HepG2 (cell line): ENCODE data around the gene ITIH3. TPM values are rescaled to one million over a fixed set of nuclear protein-coding genes. Genes with fewer than 3 reads are reported as not detected.
A peak's percentile ranks its signal among the peaks of the same experiment; 100 is the strongest.

Source experiments
- ATAC-seq: fragments of 200-7000 bp; cut with Tn5 transposase; 3 replicates; pipeline ENCODE4 v1.9.1; 2020; ENCODE audit warnings: mild to moderate bottlenecking, moderate library complexity
- BruUV-seq: library from RNA; stranded (reverse); fragments of 400-500 nt; replicated peaks from 2 replicates; lab custom pipeline; 2021; lab: Mats Ljungman, UMichigan
- CTCF ChIA-PET: fragments of 300-600 bp; formaldehyde crosslinking; extraction: SDS; loops from one replicate; lab custom pipeline; 2021; ENCODE audit warnings: low total read pairs, inconsistent platforms, low intra/inter-chr PET ratio; lab: Yijun Ruan, JAX
- POLR2A ChIA-PET: fragments of 350-600 bp; sonication (Branson Sonifier 250); formaldehyde crosslinking; loops from one replicate; lab custom pipeline; 2020; ENCODE audit warnings: antibody characterized with exemption, inconsistent platforms; lab: Yijun Ruan, JAX
- DNase-seq: peaks from one replicate; pipeline ENCODE4 v3.0.0-alpha.2; 2015; ENCODE audit warnings: low spot score
- FAIRE-seq: peaks from 3 replicates; lab custom pipeline; 2011; peaks lifted over from hg19 to GRCh38; lab: Jason Lieb, UNC
- H2AFZ ChIP-seq: one replicate; pipeline ENCODE4 v1.6.1; 2011; ENCODE audit warnings: low read length, inconsistent platforms
- H3K27ac ChIP-seq: fragments of 300-600 bp; 3 replicates; pipeline ENCODE4 v1.8.0; 2011; ENCODE audit warnings: mixed run types, mild to moderate bottlenecking, mixed read lengths, low read length, inconsistent platforms; ENCODE audit not compliant: insufficient read depth; ENCODE audit errors: extremely low read length
- H3K27me3 ChIP-seq, 2 experiments: fragments of 200-600 bp in 1 of 2; 2 replicates in 1 of 2; 3 replicates in 1 of 2; pipeline versions ENCODE4 v1.6.0 to v1.8.0; 2011; ENCODE audit warnings: low read length in 2 of 2, mild to moderate bottlenecking in 2 of 2, moderate library complexity in 2 of 2, inconsistent platforms in 1 of 2; ENCODE audit not compliant: insufficient read depth in 2 of 2, control insufficient read depth in 1 of 2
- H3K36me3 ChIP-seq, 2 experiments: fragments of 200-600 bp in 1 of 2; replicated peaks in 1 of 2; 2 replicates in 1 of 2; 3 replicates in 1 of 2; pipeline versions ENCODE4 v1.5.1 to v1.8.0; 2011; ENCODE audit warnings: low read length in 2 of 2, inconsistent platforms in 1 of 2; ENCODE audit not compliant: insufficient read depth in 2 of 2, control insufficient read depth in 1 of 2
- H3K4me1 ChIP-seq: 2 replicates; pipeline ENCODE4 v1.5.1; 2012; ENCODE audit warnings: low read length, inconsistent platforms; ENCODE audit not compliant: insufficient read depth
- H3K4me2 ChIP-seq: 2 replicates; pipeline ENCODE4 v1.6.0; 2011; ENCODE audit warnings: low read depth, low read length, inconsistent platforms
- H3K4me3 ChIP-seq, 3 experiments: fragments of 200-600 bp in 1 of 3; sonication (generic), shearing (Covaris generic) in 1 of 3; replicated peaks in 1 of 3; 2 replicates each; pipeline ENCODE4 v1.5.1; 2011 to 2016; ENCODE audit warnings: low read length in 3 of 3, inconsistent platforms in 2 of 3, low read depth in 2 of 3, mild to moderate bottlenecking in 2 of 3, control low read depth in 1 of 3, mixed read lengths in 1 of 3; ENCODE audit not compliant: insufficient read depth in 1 of 3
- H3K79me2 ChIP-seq: one replicate; pipeline ENCODE4 v1.6.1; 2011; ENCODE audit warnings: low read length, inconsistent platforms; ENCODE audit not compliant: insufficient read depth
- H3K9ac ChIP-seq: 2 replicates; pipeline ENCODE4 v1.6.0; 2011; ENCODE audit warnings: mild to moderate bottlenecking, low read depth, low read length, inconsistent platforms; ENCODE audit not compliant: insufficient read depth
- H3K9me3 ChIP-seq: 2 replicates; pipeline ENCODE4 v1.5.1; 2012; ENCODE audit warnings: mild to moderate bottlenecking, low read length
- H4K20me1 ChIP-seq: 2 replicates; pipeline ENCODE4 v1.6.0; 2011; ENCODE audit warnings: inconsistent platforms, mild to moderate bottlenecking, low read length, moderate library complexity; ENCODE audit not compliant: insufficient read depth
- BHLHE40 ChIP-seq: IDR thresholded peaks from 2 replicates; pipeline ENCODE4 v1.6.1; 2011; ENCODE audit warnings: low read length, improper control_type of control experiment
- CTCF ChIP-seq: sonication (generic); formaldehyde crosslinking; IDR thresholded peaks from 2 replicates; pipeline ENCODE4 v1.5.0; 2020; ENCODE audit warnings: mild to moderate bottlenecking, missing genetic modification reagents, moderate library complexity
- RAD21 ChIP-seq: fragments of 450-650 bp; formaldehyde crosslinking; IDR thresholded peaks from 2 replicates; pipeline ENCODE4 v1.5.0; 2020; ENCODE audit warnings: mild to moderate bottlenecking
- RAD51 ChIP-seq: fragments of 450-650 bp; IDR thresholded peaks from 2 replicates; pipeline ENCODE4 v1.6.1; 2016; ENCODE audit warnings: borderline replicate concordance
- RARA ChIP-seq: IDR thresholded peaks from 2 replicates; pipeline ENCODE4 v1.6.1; 2016; ENCODE audit warnings: missing genetic modification reagents, missing compliant biosample characterization
- RXRB ChIP-seq: IDR thresholded peaks from 2 replicates; pipeline ENCODE4 v1.6.1; 2016; ENCODE audit warnings: borderline replicate concordance, missing genetic modification reagents, missing compliant biosample characterization
- SAP130 ChIP-seq: IDR thresholded peaks from 2 replicates; pipeline ENCODE4 v1.6.1; 2016; ENCODE audit warnings: low read depth
- SMC3 ChIP-seq: IDR thresholded peaks from 2 replicates; pipeline ENCODE4 v1.6.1; 2011; ENCODE audit warnings: low read length, improper control_type of control experiment
- SOX6 ChIP-seq, 2 experiments: fragments of 450-650 bp in 1 of 2; sonication (generic) in 1 of 2; formaldehyde crosslinking in 1 of 2; IDR thresholded peaks; 2 replicates each; pipeline versions ENCODE4 v1.4.0 to v1.6.1; 2017 to 2020; ENCODE audit warnings: antibody characterized with exemption in 1 of 2, mild to moderate bottlenecking in 1 of 2, missing genetic modification reagents in 1 of 2
- STAG1 ChIP-seq: sonication (generic); formaldehyde crosslinking; IDR thresholded peaks from 2 replicates; pipeline ENCODE4 v1.4.0; 2020; ENCODE audit warnings: missing genetic modification reagents
- TEAD2 ChIP-seq: sonication (generic); formaldehyde crosslinking; IDR thresholded peaks from 2 replicates; pipeline ENCODE4 v1.9.0; 2021; ENCODE audit warnings: missing genetic modification reagents
- TFAP4 ChIP-seq: sonication (generic); IDR thresholded peaks from 2 replicates; pipeline ENCODE4 v1.6.1; 2016; ENCODE audit warnings: low read depth, borderline replicate concordance
- XRCC5 ChIP-seq: fragments of 200-400 bp; formaldehyde crosslinking; optimal IDR thresholded peaks from 2 replicates; pipeline ENCODE3; 2017; ENCODE audit warnings: mild to moderate bottlenecking, low read length
- ZBTB38 ChIP-seq: sonication (generic); formaldehyde crosslinking; IDR thresholded peaks from 2 replicates; pipeline ENCODE4 v1.5.1; 2020; ENCODE audit warnings: mild to moderate bottlenecking, missing genetic modification reagents
- ZNF253 ChIP-seq: sonication (generic); formaldehyde crosslinking; IDR thresholded peaks from 2 replicates; pipeline ENCODE4 v1.8.0; 2022; ENCODE audit warnings: mild to moderate bottlenecking, missing genetic modification reagents, borderline replicate concordance
- ZNF574 ChIP-seq: sonication (generic); formaldehyde crosslinking; IDR thresholded peaks from 2 replicates; pipeline ENCODE4 v1.4.0; 2020; ENCODE audit warnings: missing genetic modification reagents
- WGBS: methylation state at CpG from one replicate; pipeline ENCODE4 v1.1.6; 2017; ENCODE audit warnings: low lambda C conversion rate; 5-methylcytosine and 5-hydroxymethylcytosine counted together
- in situ Hi-C: cut with HindIII; loops from 2 replicates; pipeline ENCODE4 v1.10.0; 2017; ENCODE audit warnings: low pct_unique_long_range_greater_than_20kb; ENCODE audit not compliant: extremely low pct_ligation_motif_present
- intact Hi-C: fragments of 100-400 bp; cut with micrococcal nuclease; formaldehyde crosslinking; loops from one replicate; pipeline ENCODE4 v1.10.0; 2022; ENCODE audit not compliant: unreplicated experiment
- polyA plus RNA-seq, 8 experiments: library from polyadenylated mRNA; depleted of rRNA in 3 of 8; stranded (reverse) in 7 of 8; unstranded in 1 of 8; fragments of >200 nt; fragmentation: Illumina TruSeq in 4 of 8; extraction: Trizol in 4 of 8; gene quantifications; 2 replicates each; pipeline versions ENCODE4 v1.2.1 to v1.2.3, GENCODE V29; 2011 to 2016; ENCODE audit warnings: low read depth in 4 of 8, missing spikeins in 1 of 8, mixed read lengths in 1 of 8; ENCODE audit not compliant: insufficient read depth in 1 of 8
- total RNA-seq, 5 experiments: library from RNA; depleted of rRNA; stranded (reverse); fragments of >200 nt; fragmentation: Illumina TruSeq; extraction: Trizol; gene quantifications; 2 replicates each; pipeline ENCODE4 v1.2.3, GENCODE V29; 2016; ENCODE audit warnings: low read depth in 1 of 5

The ITIH3 gene
- total and polyA plus RNA-seq, 2 of the 13 experiments (the other 11 are each of a cell fraction or from before 2014, with no cell fraction given): 105 to 632 TPM

GRCh38 chr3:52820736-52821135, 26.1 kb downstream of the ITIH3 start:
- no peak overlapping the region for H3K4me3 ChIP-seq
- H3K27me3 ChIP-seq: no peaks in the 10 kb centered on the region
- H3K9me3 ChIP-seq: no peaks in the 10 kb centered on the region
- H3K4me1 ChIP-seq: peaks cover 52% of the 10 kb centered on the region
- H3K36me3 ChIP-seq: no peaks in the 10 kb centered on the region
- FAIRE-seq (peak; percentile 76), DNase-seq (peak; percentile 51), ATAC-seq (peak; percentile 77)
- WGBS: 67% methylated on average over 6 of the region's 11 CpGs
- intact Hi-C loops (loop anchor here (2.0 to 10.0 kb wide), 2 partner anchors 46 to 78 kb away; partner anchors contain the start of genes ITIH1 and NEK4), in situ Hi-C loops (loop anchor here (5.0 kb wide), 1 partner anchor 73 kb away; no protein-coding TSS in a partner anchor)
- no peak overlapping the region for H2AFZ ChIP-seq
- H4K20me1 ChIP-seq: no peaks in the 10 kb centered on the region
- TF ChIP-seq BHLHE40 (peak; percentile 61), ZNF574 (CRISPR knock-in tag) (peak; percentile 67; the same call in 1 of the 2 replicates), ZBTB38 (CRISPR knock-in tag) (peak; percentile 64), RXRB (CRISPR knock-in tag) (0 out of 2 replicates have a peak, but pooled peaks have one; percentile 19), SAP130 (0 out of 2 replicates have a peak, but pooled peaks have one; percentile 21), SMC3 (peak; percentile 47), STAG1 (CRISPR knock-in tag) (peak; percentile 77), RARA (CRISPR knock-in tag) (no peak), SOX6 (IDR thresholded peaks at IDR 0.05) (no peak), SOX6 (CRISPR knock-in tag; IDR thresholded peaks at IDR 0.05) (0 out of 2 replicates have a peak, but pooled peaks have one; percentile 11), ZNF253 (CRISPR knock-in tag) (no peak), TFAP4 (0 out of 2 replicates have a peak, but pooled peaks have one; percentile 24), XRCC5 (peak; percentile 88), RAD51 (no peak), CTCF (CRISPR knock-in tag) (peak; percentile 92), RAD21 (CRISPR knock-in tag) (peak; percentile 61), TEAD2 (no peak)
- no peak overlapping the region for H3K4me2 ChIP-seq
- H3K9ac ChIP-seq: no peak overlapping the region
- H3K79me2 ChIP-seq: no peaks in the 10 kb centered on the region
- ChIA-PET CTCF (interaction anchor here (1.7 kb wide), 1 partner anchor 78 kb away, joined by 13 read pairs; no protein-coding TSS in a partner anchor), POLR2A (interaction anchor here (0.6 to 1.6 kb wide), 8 partner anchors 9 to 535 kb away, joined by 3 to 15 read pairs (median 4); partner anchors contain the start of genes GLT8D1, ITIH3 and SPCS1)
- no peak overlapping the region for H3K27ac ChIP-seq
- BruUV-seq: no TSS peak
